ENCODE data around the gene DNAH17. TPM values are rescaled to one million over a fixed set of nuclear protein-coding genes. Genes with fewer than 3 reads are reported as not detected.

DNAH17 gene
- total RNA-seq, 1 experiment from 2014 or later: 0.13 TPM

DNA sequence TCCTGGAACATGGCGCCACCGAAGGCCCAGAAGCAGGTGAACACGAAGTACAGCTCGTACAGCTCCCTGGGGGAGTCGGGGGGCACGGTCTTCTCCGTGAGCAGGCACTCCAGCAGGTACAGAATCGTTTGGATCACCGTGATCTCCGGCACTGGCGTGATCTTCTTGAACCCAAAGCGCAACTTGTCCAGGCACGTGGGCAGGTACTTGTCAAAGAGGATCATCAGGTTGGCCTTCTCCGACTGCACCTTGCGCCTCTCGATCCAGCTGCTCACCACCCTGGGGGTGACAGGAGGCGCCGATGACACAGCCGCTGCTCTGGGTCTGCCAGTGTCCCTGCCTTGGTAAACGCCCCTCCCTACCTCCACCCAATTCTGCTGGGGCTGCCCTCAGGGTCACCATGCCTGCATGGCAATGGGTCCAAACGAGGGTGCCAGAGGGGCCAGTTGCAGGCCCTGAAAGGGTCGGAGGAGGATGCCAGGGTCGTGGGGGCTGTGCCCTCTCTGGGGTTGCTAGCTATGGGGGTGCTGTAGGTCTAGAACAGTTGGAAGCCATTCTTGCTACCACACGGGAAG, 90.9 kb downstream of the DNAH17 start:
- Histone ChIP-seq H2BK20ac (ENCODE audit: low read depth, low read length, poor library complexity, severe bottlenecking) (no peak overlapping the region), H2BK15ac (ENCODE audit: low read depth, low read length) (no peak overlapping the region), H4K8ac (replicated peaks; ENCODE audit: insufficient read length, low read depth, low read length) (no peak overlapping the region), H3K23me2 (ENCODE audit: insufficient read length, low read depth, low read length, poor library complexity, severe bottlenecking) (peaks cover 10% of the 10 kb centered on the region), H2BK120ac (ENCODE audit: low read depth, low read length, poor library complexity, severe bottlenecking) (no peak overlapping the region), H3K14ac (ENCODE audit: insufficient read depth, low read length) (no peak overlapping the region), H3K4me1 (ENCODE audit: insufficient read depth, low read length) (no peaks in the 10 kb centered on the region), H3K79me1 (ENCODE audit: insufficient read depth, low read depth, low read length, poor library complexity, severe bottlenecking) (no peaks in the 10 kb centered on the region), H2BK12ac (ENCODE audit: insufficient read length, low read depth, low read length) (no peak overlapping the region), H3K27ac (ENCODE audit: insufficient read length, low read depth, low read length) (no peak overlapping the region), H3T11ph (ENCODE audit: low read length) (no peak overlapping the region), H3K4ac (ENCODE audit: low read depth, low read length) (no peak overlapping the region), H2BK5ac (ENCODE audit: insufficient read length, low read length) (no peak overlapping the region), H2AK5ac (ENCODE audit: insufficient read length, low read length) (no peak overlapping the region), H2AFZ (ENCODE audit: low read length) (no peak overlapping the region), H3K4me2 (ENCODE audit: insufficient read depth, insufficient read length, low read length) (no peak overlapping the region), H4K20me1 (ENCODE audit: control insufficient read depth, insufficient read depth, insufficient read length) (no peaks in the 10 kb centered on the region), H3K18ac (ENCODE audit: insufficient read length, low read depth, low read length) (no peak overlapping the region), H4K91ac (ENCODE audit: insufficient read length, low read depth, low read length) (no peak overlapping the region), H3K27me3 (ENCODE audit: insufficient read depth, low read length) (no peaks in the 10 kb centered on the region), H3K9ac (ENCODE audit: extremely low read depth, insufficient read length, low read length) (no peak overlapping the region), H3K23ac (ENCODE audit: insufficient read length, low read depth, low read length) (no peak overlapping the region), H4K5ac (ENCODE audit: insufficient read length, low read depth, low read length) (no peak overlapping the region), H3K9me3 (ENCODE audit: control insufficient read depth, low read depth, low read length) (no peaks in the 10 kb centered on the region), H3K79me2 (ENCODE audit: insufficient read depth, low read length) (no peaks in the 10 kb centered on the region), H3K56ac (ENCODE audit: insufficient read length, low read depth, low read length) (no peak overlapping the region)
- H3K36me3 Mint-ChIP-seq (ENCODE audit: insufficient read depth in 1 of 3, low read depth in 3 of 3): peaks cover 0 to 4% (median 0%) of the 10 kb centered on the region in 3 experiments; a peak in 4 of 7 replicates
- no CpG with 5 or more reads among the region's 24 CpGs for WGBS (ENCODE audit: extremely low coverage, insufficient read length, low lambda C conversion rate)
- DNase-seq: no peak
- peaks cover 5% of the 10 kb centered on the region for H3K27me3 Mint-ChIP-seq (ENCODE audit: low read depth)
- no peaks in the 10 kb centered on the region for H3K9me3 Mint-ChIP-seq
- H3K27ac Mint-ChIP-seq: no peak overlapping the region
- H3K4me1 Mint-ChIP-seq: peaks cover 5 to 11% of the 10 kb centered on the region in 2 experiments; a peak in 3 of 4 replicates
- H3K4me3 Mint-ChIP-seq: no peak overlapping the region; a peak in 1 of 5 replicates
- TF ChIP-seq, protein P1, sequence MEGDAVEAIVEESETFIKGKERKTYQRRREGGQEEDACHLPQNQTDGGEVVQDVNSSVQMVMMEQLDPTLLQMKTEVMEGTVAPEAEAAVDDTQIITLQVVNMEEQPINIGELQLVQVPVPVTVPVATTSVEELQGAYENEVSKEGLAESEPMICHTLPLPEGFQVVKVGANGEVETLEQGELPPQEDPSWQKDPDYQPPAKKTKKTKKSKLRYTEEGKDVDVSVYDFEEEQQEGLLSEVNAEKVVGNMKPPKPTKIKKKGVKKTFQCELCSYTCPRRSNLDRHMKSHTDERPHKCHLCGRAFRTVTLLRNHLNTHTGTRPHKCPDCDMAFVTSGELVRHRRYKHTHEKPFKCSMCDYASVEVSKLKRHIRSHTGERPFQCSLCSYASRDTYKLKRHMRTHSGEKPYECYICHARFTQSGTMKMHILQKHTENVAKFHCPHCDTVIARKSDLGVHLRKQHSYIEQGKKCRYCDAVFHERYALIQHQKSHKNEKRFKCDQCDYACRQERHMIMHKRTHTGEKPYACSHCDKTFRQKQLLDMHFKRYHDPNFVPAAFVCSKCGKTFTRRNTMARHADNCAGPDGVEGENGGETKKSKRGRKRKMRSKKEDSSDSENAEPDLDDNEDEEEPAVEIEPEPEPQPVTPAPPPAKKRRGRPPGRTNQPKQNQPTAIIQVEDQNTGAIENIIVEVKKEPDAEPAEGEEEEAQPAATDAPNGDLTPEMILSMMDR (conservative IDR thresholded peaks at IDR 0.05): no peak

Measured in H9 (cell line).